HG03025 (cell line): ENCODE results near the gene DLG5.
"Not testable (repeated sequence)": the region's sequence is repeated elsewhere in the genome, so short reads cannot be mapped to it uniquely, and the experiment has no call there.

Experiments
- ATAC-seq: cut with Tn5 transposase; IDR thresholded peaks from one replicate; pipeline ENCODE4 v1.9.1; 2021; ENCODE audit warnings: mild to moderate bottlenecking, moderate library complexity; ENCODE audit not compliant: unreplicated experiment, low FRiP score

DLG5 gene

GRCh38 chr10:77780180-77780579 is 146.4 kb downstream of the DLG5 start:
- ATAC-seq, result no peak

DNA sequence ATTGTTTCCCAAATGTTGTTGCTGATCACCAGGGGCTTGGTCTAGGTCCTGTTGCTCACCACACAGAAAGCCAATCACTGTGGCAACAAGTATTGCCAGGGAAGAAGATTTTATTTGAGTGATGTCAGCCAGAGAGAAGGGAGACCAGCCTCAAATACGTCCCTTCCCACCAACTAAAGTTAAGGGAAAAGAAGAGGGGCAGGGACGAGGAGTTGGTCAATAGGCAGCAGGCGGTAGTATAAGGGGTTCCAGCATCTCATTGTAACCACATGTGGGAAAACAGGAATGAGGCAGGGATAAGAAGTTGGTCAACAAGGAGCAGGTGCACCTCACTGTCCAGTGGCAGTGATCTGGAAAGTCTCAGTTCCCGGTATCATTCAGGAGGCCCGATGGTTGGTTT is 150.1 kb downstream of the DLG5 start:
- ATAC-seq, result no peak

DNA sequence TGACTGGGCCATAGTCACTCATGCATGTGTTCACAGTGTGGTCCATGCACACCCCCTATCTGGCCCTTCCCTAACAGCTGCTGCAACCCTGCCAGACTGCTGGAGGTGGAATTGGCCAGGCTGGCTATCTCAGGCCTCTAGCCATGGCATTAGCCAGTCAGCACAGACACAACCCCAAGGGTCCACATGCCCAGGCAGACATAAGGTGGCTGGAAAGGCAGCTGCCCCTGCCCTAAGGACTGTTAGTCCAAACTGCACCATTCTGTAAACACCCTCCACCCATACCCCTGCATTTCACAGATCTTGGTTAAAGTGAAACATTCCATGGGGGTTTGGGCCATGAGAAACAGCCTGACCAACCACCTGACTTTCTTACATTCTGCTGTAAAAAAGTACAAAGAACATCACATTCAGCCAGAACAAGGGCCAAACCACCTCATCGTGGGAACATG is 151.6 kb downstream of the DLG5 start:
- ATAC-seq, result no peak

- no peak for ATAC-seq
Measured at GRCh38 chr10:77773631-77774426, 152.7 kb downstream of the DLG5 start.

DNA sequence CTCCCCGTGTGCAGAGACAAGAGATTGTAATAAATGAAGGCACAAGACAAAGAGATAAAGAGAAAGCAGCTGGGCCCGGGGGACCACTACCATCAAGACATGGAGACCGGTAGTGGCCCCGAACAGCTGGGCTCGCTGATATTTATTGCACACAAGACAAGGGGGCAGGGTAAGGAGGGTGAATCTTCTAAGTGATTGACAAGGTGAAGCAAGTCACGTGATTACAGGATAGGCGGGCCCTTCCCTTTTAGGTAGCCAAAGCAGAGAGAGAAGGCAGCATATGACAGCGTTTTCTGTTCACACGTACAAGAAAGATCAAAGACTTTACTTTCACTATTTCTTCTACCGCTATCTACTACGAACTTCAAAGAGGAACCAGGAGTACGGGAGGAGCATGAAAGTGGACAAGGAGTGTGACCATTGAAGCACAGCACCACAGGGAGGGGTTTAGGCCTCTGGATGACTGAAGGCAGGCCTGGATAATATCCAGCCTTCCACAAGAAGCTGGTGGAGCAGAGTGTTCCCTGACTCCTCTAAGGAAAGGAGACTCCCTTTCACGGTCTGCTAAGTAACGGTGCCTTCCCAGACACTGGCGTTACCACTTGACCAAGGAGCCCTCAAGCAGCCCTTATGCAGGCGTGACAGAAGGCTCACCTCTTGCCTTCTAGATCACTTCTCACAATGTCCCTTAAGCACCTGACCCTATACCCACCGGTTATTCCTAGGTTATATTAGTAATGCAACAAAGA is 153.5 kb downstream of the DLG5 start:
- ATAC-seq, result not testable (repeated sequence)

- no peak for ATAC-seq
Measured at GRCh38 chr10:77771851-77772250, 154.7 kb downstream of the DLG5 start.

DNA sequence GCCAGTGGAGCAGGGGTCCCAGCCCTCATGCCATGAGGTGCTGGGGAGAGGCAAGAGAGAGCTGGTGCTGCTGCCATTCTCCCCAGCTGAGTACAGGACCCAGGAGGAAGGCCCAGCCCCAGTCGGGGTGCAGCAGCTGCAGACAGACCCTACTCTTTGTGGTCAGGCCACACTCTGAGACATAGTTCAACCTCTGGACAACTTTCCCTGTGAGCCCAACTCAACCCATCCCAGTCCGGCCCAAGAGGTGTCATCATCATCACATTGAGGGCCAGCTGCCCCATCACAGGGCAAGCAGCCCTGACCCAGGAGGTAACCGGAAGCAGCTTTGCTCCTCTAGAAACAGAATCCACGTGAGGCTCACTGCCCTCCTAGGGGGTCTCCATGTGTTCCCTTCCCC is 155.1 kb downstream of the DLG5 start:
- no peak for ATAC-seq

GRCh38 chr10:77770868-77771175 is 155.7 kb downstream of the DLG5 start:
- ATAC-seq, result no peak

DNA sequence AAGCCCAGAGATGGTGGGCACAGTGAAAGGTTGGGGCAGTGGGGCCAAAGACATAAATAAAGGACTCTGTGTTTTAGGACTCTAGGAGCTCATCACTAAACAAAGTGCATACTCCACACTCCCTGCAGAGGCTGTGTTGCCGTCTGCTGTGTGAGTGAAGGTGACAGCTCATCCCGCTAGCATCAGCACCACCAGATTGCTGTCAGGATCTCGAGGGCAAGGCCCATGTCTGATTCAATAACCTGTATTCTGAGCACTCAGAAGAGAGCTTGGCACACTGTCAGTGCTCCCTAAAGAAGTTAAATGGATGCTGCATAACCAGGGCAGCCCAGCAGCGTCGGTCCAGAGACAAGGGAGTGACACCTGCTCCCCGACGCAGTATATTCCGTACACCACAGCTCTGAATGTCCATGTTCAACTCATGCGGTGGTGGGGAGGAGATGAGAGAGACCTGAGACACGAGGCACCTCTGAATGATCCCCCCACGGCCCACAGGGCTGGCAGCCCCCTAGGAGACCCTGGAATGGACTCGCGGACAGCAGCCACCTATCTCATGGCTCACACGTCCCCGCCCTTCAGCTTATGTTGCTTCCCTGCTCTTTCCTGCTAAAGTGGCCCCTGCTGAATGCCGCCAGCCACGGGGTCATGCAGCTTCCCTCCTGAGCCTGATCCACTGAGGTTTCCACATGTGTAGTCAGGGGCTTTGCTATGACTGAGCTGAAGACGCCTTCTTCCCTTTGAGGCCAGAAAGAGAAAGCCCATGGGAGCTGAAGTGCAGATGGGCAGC is 156.3 kb downstream of the DLG5 start:
- no peak for ATAC-seq

DNA sequence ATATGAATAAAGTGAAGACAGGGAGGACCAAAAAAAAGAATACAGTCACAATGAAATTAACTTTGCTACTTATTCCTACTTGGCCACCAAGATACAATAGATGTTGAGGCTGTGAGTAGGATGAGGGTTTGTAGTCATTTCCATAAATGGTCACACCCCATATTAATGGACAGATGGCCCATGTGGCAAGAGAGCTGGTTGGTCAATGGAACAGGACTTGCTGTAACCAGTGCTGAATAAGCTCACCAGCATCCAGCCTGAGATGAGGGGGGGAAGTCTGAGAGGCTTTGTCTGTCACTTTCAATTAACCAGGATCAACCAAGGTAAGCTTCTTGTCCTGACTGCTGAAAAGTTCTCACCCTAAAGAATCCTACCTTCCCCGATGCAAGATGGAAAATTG is 158.5 kb downstream of the DLG5 start:
- no peak for ATAC-seq

- no peak for ATAC-seq
Measured at GRCh38 chr10:77763453-77764430, 162.8 kb downstream of the DLG5 start.

DNA sequence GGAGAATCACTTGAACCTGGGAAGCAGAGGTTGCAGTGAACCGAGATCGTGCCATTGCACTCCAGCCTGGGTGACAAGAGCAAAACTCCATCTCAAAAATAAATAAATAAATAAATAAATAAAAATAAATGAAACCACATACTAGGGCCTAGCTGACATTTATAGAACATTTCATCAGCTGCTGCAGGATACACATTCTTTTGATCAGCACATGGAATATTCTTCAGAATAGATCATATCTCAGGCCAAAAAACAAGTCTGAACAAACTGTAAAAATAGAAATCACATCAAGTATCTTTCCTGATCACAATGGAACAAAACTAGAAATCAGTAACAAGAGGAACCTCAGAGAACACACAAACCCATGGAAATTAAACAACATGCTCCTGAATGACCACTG is 168.1 kb downstream of the DLG5 start:
- not testable (repeated sequence) for ATAC-seq

- no peak for ATAC-seq
Measured at GRCh38 chr10:77756319-77757232, 170.0 kb downstream of the DLG5 start.

- ATAC-seq, result no peak
Measured at GRCh38 chr10:77746047-77746707, 180.4 kb downstream of the DLG5 start.

DNA sequence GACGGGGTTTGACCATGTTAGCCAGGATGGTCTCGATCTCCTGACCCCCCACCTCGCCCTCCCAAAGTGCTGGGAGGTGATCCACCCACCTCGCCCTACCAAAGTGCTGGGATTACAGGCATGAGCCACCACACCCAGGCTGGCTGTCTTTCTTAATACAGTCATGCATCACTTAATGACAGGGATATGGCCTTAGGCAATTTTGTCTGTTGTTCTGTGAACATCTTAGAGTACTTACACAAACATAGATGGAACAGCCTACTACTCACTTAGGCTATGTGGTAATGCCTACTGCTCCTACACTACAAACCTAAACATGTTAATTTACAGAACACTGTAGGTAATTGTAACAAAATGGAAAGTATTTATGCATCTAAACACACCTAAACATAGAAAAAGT is 182.3 kb downstream of the DLG5 start:
- ATAC-seq, result no peak

- no peak for ATAC-seq
Measured at GRCh38 chr10:77742172-77742571, 184.4 kb downstream of the DLG5 start.

GRCh38 chr10:77741746-77742145 is 184.8 kb downstream of the DLG5 start:
- ATAC-seq, result no peak
